ENCODE measurements around the gene PCSK7. TPM values are rescaled to one million over a fixed set of nuclear protein-coding genes. Genes with fewer than 3 reads are reported as not detected.

PCSK7 gene
- total RNA-seq, 1 experiment from 2014 or later = 32.0 TPM

DNA sequence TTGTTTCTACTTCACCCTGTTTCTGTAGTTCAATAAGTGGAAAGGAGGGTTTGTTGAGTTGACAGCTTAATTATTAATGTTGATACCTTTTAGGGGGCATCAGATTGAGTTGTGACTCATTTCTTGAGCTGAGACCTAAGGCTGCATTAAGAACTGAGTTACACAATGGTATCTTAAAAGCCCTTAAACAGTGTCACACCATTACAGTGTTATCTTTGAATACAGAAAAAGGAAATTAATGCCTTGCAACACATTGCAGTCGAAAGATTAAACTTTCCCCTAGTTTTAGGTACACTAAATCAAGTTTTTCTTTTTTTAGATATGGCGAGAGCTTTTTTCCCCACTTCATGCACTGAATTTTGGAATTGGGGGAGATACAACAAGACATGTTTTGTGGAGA lies 71.0 kb downstream of the PCSK7 start:
- DNase-seq (ENCODE audit: low read depth) = no peak

DNA sequence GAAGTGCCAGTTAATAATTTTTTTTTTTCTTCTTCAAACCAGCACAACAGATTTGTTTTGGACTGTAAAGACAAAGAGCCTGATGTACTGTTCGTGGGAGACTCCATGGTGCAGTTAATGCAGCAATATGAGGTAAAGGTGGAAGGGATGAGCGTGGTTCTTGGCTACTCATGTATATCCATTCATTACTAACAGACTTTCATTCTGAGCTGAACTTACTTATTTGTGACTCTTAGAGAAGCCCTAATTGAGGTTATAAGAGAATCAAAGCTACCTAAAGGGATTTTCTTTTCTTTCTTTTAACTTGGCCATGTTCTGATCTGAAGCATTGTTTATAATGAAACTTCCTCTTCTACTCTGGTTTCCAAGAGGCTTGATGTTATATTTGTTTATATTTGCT lies 72.0 kb downstream of the PCSK7 start:
- no peak for DNase-seq (ENCODE audit: low read depth)

DNA sequence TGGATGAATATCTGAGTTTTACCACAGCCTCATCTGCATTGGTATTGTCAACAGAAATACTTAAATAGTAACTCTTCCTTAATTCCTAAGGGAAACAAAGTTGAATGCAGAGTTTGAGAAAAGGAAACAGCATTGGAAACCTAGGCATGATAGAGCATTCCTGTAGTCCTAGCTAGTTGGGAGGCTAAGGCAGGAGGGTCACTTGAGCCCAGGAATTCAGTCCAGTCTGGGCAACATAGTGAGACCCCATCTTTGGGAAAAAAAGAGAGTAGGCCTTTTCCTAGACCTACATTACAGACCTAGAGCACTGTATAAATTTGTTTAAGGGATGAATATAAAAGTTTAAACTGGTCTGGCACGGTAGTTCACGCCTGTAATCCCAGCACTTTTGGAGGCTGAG lies 74.4 kb downstream of the PCSK7 start:
- DNase-seq (ENCODE audit: low read depth) = no peak

DNA sequence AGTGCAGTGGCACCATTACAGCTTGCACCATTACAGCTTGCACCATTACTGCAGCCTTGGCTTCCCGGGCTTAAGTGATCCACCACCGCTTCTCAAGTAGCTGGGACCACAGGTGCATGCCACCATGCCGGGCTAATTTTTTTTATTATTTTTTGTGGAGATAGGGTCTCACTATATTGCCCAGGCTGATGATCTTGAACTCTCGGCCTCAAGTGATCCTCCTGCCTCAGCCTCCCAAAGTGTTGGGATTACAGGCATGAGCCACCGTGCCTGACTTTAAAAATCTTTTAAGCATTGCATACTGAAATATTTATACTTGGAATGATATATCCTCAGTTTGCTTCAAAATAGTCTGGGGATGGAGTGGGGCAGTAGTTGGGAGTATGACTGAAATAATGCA lies 77.4 kb downstream of the PCSK7 start:
- no peak for DNase-seq (ENCODE audit: low read depth)

Other genes with a start within 250 kb of the PCSK7 start
- gene SIK3, start 133.6 kb downstream of the PCSK7 start, total RNA-seq (2014; rRNA removed; shearing (Covaris generic)) = 9.6 and 11.0 TPM in 2 replicates
- gene PAFAH1B2, start 87.8 kb downstream of the PCSK7 start, total RNA-seq (2014; rRNA removed; shearing (Covaris generic)) = 104 and 152 TPM in 2 replicates
- 13.6 and 20.1 TPM in 2 replicates for gene SIDT2, start 53.3 kb downstream of the PCSK7 start, total RNA-seq (2014; rRNA removed; shearing (Covaris generic))
- 335 and 409 TPM in 2 replicates for gene TAGLN, start 32.7 kb downstream of the PCSK7 start, total RNA-seq (2014; rRNA removed; shearing (Covaris generic))
- 7.8 and 7.9 TPM in 2 replicates for gene RNF214, start 598 bp upstream of the PCSK7 start, total RNA-seq (2014; rRNA removed; shearing (Covaris generic))
- 0.39 and 2.3 TPM in 2 replicates for gene BACE1-AS, start 59.3 kb upstream of the PCSK7 start, total RNA-seq (2014; rRNA removed; shearing (Covaris generic))
- gene BACE1, start 84.2 kb upstream of the PCSK7 start, total RNA-seq (2014; rRNA removed; shearing (Covaris generic)) = 40.9 and 43.3 TPM in 2 replicates
- gene CEP164, start 95.8 kb upstream of the PCSK7 start, total RNA-seq (2014; rRNA removed; shearing (Covaris generic)) = 8.4 and 20.6 TPM in 2 replicates